ENCODE data around the gene TNPO2.
"Not testable (repeated sequence)": the region's sequence is repeated elsewhere in the genome, so short reads cannot be mapped to it uniquely, and the experiment has no call there.

TNPO2 gene

GRCh38 chr19:12705169-12705568 lies 18.6 kb downstream of the TNPO2 start:
- no peak for DNase-seq

GRCh38 chr19:12703046-12703445 lies 20.7 kb downstream of the TNPO2 start:
- DNase-seq: peak; percentile 1

DNA sequence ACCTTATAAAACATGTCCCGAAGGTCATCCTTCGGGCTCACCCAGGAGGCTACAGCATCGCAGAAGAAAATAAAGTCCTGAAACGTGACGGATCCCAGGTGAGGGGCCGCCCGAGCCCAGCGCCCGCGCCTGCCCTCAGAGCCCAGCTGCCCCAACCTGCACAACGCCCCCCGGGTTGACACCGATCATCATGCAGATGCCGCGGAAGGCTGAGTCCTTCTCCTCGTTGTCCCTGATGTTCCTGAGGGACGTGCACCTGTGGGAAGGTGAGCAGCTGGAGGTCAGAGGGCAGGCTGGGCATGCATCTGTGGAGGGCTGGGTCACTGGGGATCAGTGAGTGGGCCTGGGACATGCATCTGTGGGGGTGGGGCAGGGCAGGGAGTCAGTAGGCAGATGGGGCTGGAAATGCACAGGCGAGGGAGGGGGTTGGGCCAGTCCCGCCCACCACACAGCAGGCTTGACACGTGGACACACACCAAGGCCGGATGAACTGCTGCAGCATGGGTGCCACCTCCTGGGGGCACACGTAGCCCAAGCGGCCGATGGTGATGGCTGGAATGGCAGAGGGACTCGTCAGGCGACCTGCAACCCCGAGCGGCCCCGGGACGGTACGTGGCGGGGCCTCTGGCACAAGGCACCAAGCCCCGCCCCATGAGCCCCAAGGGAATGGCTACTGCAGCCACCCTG lies 22.0 kb downstream of the TNPO2 start:
- no peak for DNase-seq

- DNase-seq: no peak
These were observed 25.6 kb downstream of the TNPO2 start for GRCh38 chr19:12698138-12698537.

DNA sequence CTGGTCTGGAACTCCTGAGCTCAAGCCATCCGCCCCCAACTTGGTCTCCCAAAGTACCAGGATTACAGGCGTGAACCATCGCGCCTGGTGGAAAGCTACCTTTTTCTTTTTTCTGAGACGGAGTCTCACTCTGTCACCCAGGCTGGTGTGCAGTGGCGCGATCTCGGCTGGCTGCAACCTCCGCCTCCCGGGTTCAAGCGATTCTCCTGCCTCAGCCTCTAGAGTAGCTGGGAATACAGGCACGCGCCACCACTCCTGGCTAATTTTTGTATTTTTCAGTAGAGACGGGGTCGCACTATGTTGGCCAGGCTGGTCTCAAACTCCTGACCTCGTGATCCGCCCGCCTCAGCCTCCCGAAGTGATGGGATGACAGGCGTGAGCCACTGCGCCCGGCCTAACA lies 26.3 kb downstream of the TNPO2 start:
- DNase-seq: not testable (repeated sequence)

DNA sequence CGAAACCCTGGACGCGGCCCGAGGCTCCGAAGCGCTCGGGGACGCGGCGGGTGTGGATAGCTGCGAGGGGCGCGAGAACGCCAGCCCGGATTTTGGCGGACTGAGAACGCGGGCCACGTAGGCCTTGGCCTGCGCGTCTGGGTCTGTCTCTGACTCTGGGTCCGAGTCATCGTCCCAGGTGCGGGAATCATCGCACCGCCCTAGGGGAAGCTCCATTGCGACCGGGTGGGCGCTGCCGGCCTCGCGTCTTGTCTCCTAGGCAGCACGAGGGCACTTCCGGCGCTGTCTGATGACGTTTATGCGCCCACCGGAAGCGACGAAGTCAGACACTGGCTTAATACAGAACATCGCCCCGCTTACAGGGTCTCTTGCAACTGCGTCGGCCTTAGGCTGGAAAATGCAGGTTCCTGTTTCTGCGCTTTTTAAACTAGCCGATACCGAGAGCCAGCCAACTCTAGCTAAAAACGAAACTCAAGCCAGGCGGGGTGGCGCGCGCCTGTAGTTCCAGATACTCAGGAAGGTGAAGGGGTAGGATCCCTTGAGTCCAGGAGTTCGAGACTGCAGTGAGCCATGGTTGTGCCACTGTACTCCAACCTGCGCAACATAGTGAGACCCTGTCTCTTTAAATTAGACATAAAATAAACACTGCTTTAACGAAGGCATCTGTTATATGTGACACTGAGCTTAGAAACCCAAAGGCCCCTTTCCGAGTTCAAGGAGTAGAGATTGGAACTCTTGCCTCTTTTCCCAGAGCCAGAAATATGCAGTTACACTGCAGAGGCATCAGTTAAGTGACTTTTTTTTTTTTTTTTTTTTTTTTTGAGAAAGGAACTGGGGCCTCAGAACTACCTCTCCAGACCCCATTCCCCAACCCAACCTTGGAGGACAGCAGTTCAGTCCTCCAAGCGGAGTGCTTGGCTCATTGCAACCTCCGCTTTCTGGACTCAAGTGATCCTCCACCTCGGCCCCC lies 27.1 kb downstream of the TNPO2 start, which contains the start of gene FBXW9:
TSS of gene FBXW9 (minus strand) at position 266 of the 970 bp plus-strand sequence. CDS start at position 216, 50 bp downstream.
- DNase-seq: peak; percentile 45

DNA sequence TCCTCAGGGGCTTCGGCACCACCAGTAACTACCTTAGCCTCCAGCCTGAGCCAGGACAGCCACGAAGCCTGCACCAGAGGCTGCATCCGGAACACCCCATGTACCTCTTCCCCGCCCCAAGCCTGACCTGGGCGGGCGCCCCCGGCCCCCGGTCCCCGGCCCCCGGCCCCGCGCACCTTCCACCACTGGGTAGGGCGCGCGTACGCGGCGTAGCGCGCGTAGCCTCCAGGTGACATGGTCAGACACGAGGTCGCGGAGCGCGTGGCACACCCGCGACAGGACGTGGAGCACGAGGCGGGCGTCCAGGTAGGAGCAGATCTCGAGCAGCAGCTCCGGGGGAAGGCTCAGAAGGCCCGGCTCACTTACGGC lies 27.8 kb downstream of the TNPO2 start:
- DNase-seq: no peak

DNA sequence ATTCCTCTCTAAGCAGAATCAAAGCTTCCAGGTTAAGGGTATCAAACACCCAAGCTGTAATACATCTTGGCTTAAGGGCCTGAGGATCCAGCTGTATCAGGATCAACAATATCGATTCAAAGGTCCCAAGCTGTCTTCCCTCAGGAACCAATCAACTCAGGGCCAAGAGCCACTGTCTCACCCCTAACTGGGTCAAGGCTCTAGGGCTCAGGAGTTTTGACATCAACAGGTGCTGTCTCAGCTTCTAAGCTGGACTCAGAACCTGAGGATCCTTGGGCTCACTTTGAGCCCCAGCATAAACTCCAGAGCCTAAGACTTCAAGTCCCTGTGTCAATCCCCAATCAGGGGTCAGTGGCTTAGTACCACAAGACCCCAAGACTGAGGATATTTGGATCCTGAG lies 28.2 kb downstream of the TNPO2 start:
- no peak for DNase-seq

DNA sequence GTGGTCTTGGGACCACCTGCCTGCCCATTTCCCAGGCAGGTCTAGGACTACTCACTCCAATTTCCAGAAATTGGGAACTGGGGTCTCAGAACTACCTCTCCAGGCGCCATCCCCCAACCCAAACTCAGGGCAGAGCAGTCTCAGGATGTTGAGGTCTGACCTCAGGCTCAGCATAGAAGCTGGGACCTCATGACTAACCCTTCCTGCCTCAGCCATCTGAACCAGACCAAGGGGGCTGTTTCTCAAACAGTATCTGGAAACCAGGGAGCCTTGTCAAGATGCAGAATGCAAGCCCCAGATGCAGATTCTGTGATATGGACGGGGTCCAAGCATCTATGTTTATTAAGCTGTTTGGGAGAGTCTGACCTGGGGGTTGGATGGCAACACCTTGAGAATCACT lies 28.6 kb downstream of the TNPO2 start:
- no peak for DNase-seq

GRCh38 chr19:12694641-12695040 lies 29.1 kb downstream of the TNPO2 start:
- DNase-seq: no peak

GRCh38 chr19:12692960-12693359 lies 30.8 kb downstream of the TNPO2 start:
- DNase-seq: no peak

- no peak for DNase-seq
These were observed 34.0 kb downstream of the TNPO2 start for GRCh38 chr19:12689581-12690216.

GRCh38 chr19:12689012-12689411 lies 34.7 kb downstream of the TNPO2 start:
- DNase-seq: no peak

DNA sequence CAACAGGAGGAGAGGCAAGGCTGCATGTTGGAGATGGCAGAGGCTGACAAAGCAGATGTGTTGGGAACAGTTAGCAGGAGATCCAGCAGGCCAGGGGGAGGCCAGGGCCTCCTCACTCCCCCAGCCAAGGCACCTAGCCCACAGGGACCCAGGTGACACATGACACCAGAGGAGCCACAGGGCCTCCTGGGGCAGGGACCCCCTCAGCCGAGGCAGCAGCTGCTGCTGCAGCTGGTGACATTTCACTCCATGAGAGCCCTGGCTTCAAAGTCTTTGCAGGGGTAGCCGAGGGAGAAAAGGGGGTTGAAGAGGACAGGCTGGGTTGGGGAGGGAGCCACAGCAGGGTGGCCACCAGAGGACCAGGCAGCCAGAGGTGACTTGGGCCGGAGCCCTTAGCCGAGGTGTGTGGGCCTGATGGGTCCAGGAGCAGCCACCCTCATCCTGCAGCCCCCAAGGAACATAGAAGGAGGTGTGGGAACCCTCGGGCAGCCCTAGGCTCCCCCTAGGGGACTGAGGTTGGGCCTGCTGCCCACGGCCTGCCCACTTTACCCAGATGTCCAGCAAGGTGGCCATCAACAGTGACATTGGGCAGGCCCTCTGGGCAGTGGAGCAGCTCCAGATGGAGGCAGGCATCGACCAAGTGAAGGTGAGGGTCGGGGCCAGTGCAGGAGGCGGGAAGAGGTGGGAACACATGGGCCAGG lies 36.1 kb downstream of the TNPO2 start, which contains the start of gene GNG14:
TSS of gene GNG14 (plus strand) at position 503 of the 701 bp plus-strand sequence. CDS start at position 554, 51 bp downstream.
- DNase-seq: no peak

GRCh38 chr19:12685831-12686230 lies 37.9 kb downstream of the TNPO2 start:
- DNase-seq: no peak

GRCh38 chr19:12681074-12681987 lies 42.4 kb downstream of the TNPO2 start, which contains the start of gene DHPS:
Gene DHPS, minus strand, starts transcription at chr19:12681880. Its CDS starts 114 bp downstream, at chr19:12681766.
- DNase-seq: peak; percentile 93

DNA sequence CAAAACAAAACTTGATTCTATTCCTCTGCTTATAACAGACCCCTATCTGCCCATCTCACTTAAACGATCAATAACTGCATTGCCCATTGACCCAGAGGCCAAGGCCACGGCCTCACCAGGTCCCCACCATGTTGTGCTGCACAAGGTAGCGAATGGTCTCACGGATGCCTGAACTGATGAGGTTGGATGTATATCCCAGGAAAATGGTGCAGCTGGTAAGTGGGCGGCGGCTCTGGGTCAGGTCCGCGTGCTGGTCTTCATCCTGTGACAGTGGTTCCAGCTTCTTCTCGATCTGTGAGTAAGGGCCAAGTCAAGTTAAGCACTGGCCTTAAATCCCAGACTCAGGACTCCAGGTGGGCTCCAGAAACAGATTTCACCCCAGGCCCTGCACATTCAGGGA lies 43.7 kb downstream of the TNPO2 start:
- DNase-seq: no peak

GRCh38 chr19:12678039-12678438 lies 45.7 kb downstream of the TNPO2 start:
- DNase-seq: not testable (repeated sequence)

DNA sequence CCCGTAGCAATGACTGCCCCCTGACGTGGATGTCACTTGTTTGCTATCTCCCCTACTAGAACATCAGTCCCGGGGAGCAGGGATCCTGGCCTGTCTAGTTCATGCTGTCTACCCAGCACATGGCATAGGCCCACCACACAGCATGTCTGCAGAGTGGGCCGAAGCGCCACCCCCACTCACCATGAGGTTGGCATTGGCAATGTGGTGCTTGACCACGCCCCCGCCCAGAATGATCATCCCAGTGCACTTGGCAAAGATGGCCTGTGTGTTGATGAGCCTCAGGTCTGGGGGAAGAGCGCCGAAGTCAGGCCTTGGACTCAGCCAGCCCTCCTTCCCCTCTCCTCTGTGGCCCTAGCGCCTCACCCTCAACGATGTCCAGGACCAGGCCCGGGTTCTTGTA lies 46.8 kb downstream of the TNPO2 start:
- DNase-seq: no peak

DNA sequence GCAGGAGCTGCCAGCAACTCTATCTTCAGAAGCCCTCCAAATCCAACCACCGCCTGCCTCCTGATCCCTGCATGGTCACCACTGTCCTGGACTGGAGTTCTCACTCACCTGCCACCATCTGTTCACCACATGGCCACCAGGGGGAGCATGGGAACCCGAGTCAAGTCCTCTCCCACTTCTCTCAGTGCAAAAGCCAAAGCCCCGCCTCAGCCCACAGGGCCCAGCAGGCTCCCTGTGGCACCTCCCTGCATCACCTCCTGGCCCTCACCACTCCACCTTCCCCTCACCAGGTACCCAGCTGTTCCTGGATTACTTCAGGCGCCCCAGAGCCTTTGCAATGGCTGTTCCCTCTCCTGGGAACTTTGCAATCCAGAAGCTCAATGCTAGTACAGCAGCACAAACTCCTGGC lies 47.3 kb downstream of the TNPO2 start:
- DNase-seq: no peak

- DNase-seq: no peak
These were observed 47.8 kb downstream of the TNPO2 start for GRCh38 chr19:12675940-12676339.

Measured in NCI-H1436 treated with DMSO at 0.1 percent for 48 hours (cell line).